Central memory CD8-positive, alpha-beta T cell (primary cell): ENCODE data around the gene KIZ.
A peak's percentile ranks its signal among the peaks of the same experiment; 100 is the strongest.

ENCODE experiments used
- ATAC-seq: fragments of 150-1000 bp; cut with Tn5 transposase; replicated peaks from 2 replicates; pipeline ENCODE4 v1.10.0; 2022; ENCODE audit warnings: mild to moderate bottlenecking, moderate FRiP score, moderate number of reproducible peaks; ENCODE audit not compliant: poor library complexity, severe bottlenecking; ENCODE audit errors: extremely low read depth
- DNase-seq, 2 donors: peaks; one replicate each; pipeline ENCODE4 v3.0.0; 2021; ENCODE audit warnings: low spot score in 2 of 2
- H3K27ac Mint-ChIP-seq: one replicate; pipeline ENCODE4 v1.8.0; 2022; ENCODE audit warnings: low read depth, mild to moderate bottlenecking, moderate library complexity, mixed read lengths
- H3K27me3 Mint-ChIP-seq: one replicate; pipeline ENCODE4 v1.8.0; 2022; ENCODE audit warnings: mixed read lengths
- H3K36me3 Mint-ChIP-seq: one replicate; pipeline ENCODE4 v1.8.0; 2022; ENCODE audit warnings: mild to moderate bottlenecking, moderate library complexity, mixed read lengths; ENCODE audit not compliant: insufficient read depth
- H3K4me1 Mint-ChIP-seq: one replicate; pipeline ENCODE4 v1.8.0; 2022; ENCODE audit warnings: mixed read lengths
- H3K4me3 Mint-ChIP-seq: one replicate; pipeline ENCODE4 v1.8.0; 2022; ENCODE audit warnings: mild to moderate bottlenecking, moderate library complexity, mixed read lengths
- H3K9me3 Mint-ChIP-seq: one replicate; pipeline ENCODE4 v1.8.0; 2022; ENCODE audit warnings: mixed read lengths

The KIZ gene

GRCh38 chr20:21206584-21206983 lies 80.7 kb downstream of the KIZ start:
- Mint-ChIP-seq H3K4me1 (peaks cover 5% of the 10 kb centered on the region), H3K27me3 (no peaks in the 10 kb centered on the region), H3K4me3 (no peak overlapping the region), H3K27ac (no peak overlapping the region), H3K36me3 (peaks cover 5% of the 10 kb centered on the region), H3K9me3 (no peaks in the 10 kb centered on the region)
- no peak for DNase-seq
- no peak for ATAC-seq

- no peak for ATAC-seq
- Mint-ChIP-seq H3K36me3 (peaks cover 5% of the 10 kb centered on the region), H3K27ac (no peak overlapping the region), H3K4me3 (no peak overlapping the region), H3K4me1 (peaks cover 5% of the 10 kb centered on the region), H3K27me3 (no peaks in the 10 kb centered on the region), H3K9me3 (no peaks in the 10 kb centered on the region)
- DNase-seq: no peak
These were observed 83.1 kb downstream of the KIZ start for GRCh38 chr20:21208999-21209398.

- Mint-ChIP-seq H3K4me1 (peaks cover 5% of the 10 kb centered on the region), H3K9me3 (no peaks in the 10 kb centered on the region), H3K27me3 (no peaks in the 10 kb centered on the region), H3K36me3 (peaks cover 5% of the 10 kb centered on the region), H3K27ac (no peak overlapping the region), H3K4me3 (no peak overlapping the region)
- no peak for ATAC-seq
- no peak for DNase-seq
These were observed 83.8 kb downstream of the KIZ start for GRCh38 chr20:21209668-21210067.

- no peaks in the 10 kb centered on the region for H3K9me3 Mint-ChIP-seq
- no peaks in the 10 kb centered on the region for H3K27me3 Mint-ChIP-seq
- peaks cover 5% of the 10 kb centered on the region for H3K36me3 Mint-ChIP-seq
- DNase-seq (no peak), ATAC-seq (no peak)
- H3K27ac Mint-ChIP-seq: peak overlapping the region; percentile 57
- no peaks in the 10 kb centered on the region for H3K4me1 Mint-ChIP-seq
- H3K4me3 Mint-ChIP-seq: no peak overlapping the region
These were observed 87.8 kb downstream of the KIZ start for GRCh38 chr20:21213691-21214090.

GRCh38 chr20:21214431-21214830 lies 88.5 kb downstream of the KIZ start:
- H3K36me3 Mint-ChIP-seq: peaks cover 5% of the 10 kb centered on the region
- H3K4me1 Mint-ChIP-seq: no peaks in the 10 kb centered on the region
- DNase-seq (no peak), ATAC-seq (no peak)
- no peaks in the 10 kb centered on the region for H3K27me3 Mint-ChIP-seq
- H3K4me3 Mint-ChIP-seq: no peak overlapping the region
- peak overlapping the region; percentile 57 for H3K27ac Mint-ChIP-seq
- H3K9me3 Mint-ChIP-seq: no peaks in the 10 kb centered on the region

GRCh38 chr20:21219686-21220085 lies 93.8 kb downstream of the KIZ start:
- no peak overlapping the region for H3K4me3 Mint-ChIP-seq
- no peak for ATAC-seq
- H3K27me3 Mint-ChIP-seq: no peaks in the 10 kb centered on the region
- H3K36me3 Mint-ChIP-seq: peaks cover 8% of the 10 kb centered on the region
- H3K9me3 Mint-ChIP-seq: no peaks in the 10 kb centered on the region
- no peaks in the 10 kb centered on the region for H3K4me1 Mint-ChIP-seq
- H3K27ac Mint-ChIP-seq: peak overlapping the region; percentile 46
- no peak for DNase-seq

- no peak for DNase-seq
- Mint-ChIP-seq H3K27me3 (no peaks in the 10 kb centered on the region), H3K4me1 (no peaks in the 10 kb centered on the region), H3K27ac (no peak overlapping the region), H3K4me3 (no peak overlapping the region), H3K36me3 (peaks cover 10% of the 10 kb centered on the region), H3K9me3 (no peaks in the 10 kb centered on the region)
- no peak for ATAC-seq
These were observed 98.3 kb downstream of the KIZ start for GRCh38 chr20:21224217-21224616.

GRCh38 chr20:21225215-21225947 lies 99.5 kb downstream of the KIZ start:
- Mint-ChIP-seq H3K4me3 (no peak overlapping the region), H3K36me3 (peaks cover 18% of the 10 kb centered on the region), H3K27me3 (no peaks in the 10 kb centered on the region), H3K9me3 (no peaks in the 10 kb centered on the region), H3K4me1 (no peaks in the 10 kb centered on the region), H3K27ac (peak overlapping the region; percentile 13)
- ATAC-seq (no peak), DNase-seq (no peak)

- no peak for DNase-seq
- no peak for ATAC-seq
- H3K27me3 Mint-ChIP-seq: no peaks in the 10 kb centered on the region
- H3K27ac Mint-ChIP-seq: peak overlapping the region; percentile 49
- H3K4me1 Mint-ChIP-seq: no peaks in the 10 kb centered on the region
- H3K9me3 Mint-ChIP-seq: no peaks in the 10 kb centered on the region
- H3K4me3 Mint-ChIP-seq: no peak overlapping the region
- H3K36me3 Mint-ChIP-seq: peaks cover 21% of the 10 kb centered on the region
These were observed 102.6 kb downstream of the KIZ start for GRCh38 chr20:21228511-21228910.

GRCh38 chr20:21229163-21229562 lies 103.3 kb downstream of the KIZ start:
- Mint-ChIP-seq H3K4me1 (no peaks in the 10 kb centered on the region), H3K27me3 (no peaks in the 10 kb centered on the region), H3K4me3 (no peak overlapping the region), H3K9me3 (no peaks in the 10 kb centered on the region), H3K27ac (no peak overlapping the region), H3K36me3 (peaks cover 20% of the 10 kb centered on the region)
- ATAC-seq: no peak
- no peak for DNase-seq

- H3K27ac Mint-ChIP-seq: no peak overlapping the region
- ATAC-seq: no peak
- H3K4me1 Mint-ChIP-seq: no peaks in the 10 kb centered on the region
- H3K36me3 Mint-ChIP-seq: peaks cover 23% of the 10 kb centered on the region
- no peak for DNase-seq
- no peak overlapping the region for H3K4me3 Mint-ChIP-seq
- H3K9me3 Mint-ChIP-seq: no peaks in the 10 kb centered on the region
- H3K27me3 Mint-ChIP-seq: no peaks in the 10 kb centered on the region
These were observed 104.3 kb downstream of the KIZ start for GRCh38 chr20:21230220-21230619.

GRCh38 chr20:21230686-21231085 lies 104.8 kb downstream of the KIZ start:
- Mint-ChIP-seq H3K4me3 (no peak overlapping the region), H3K9me3 (no peaks in the 10 kb centered on the region), H3K4me1 (peaks cover under 1% of the 10 kb centered on the region), H3K36me3 (peaks cover 23% of the 10 kb centered on the region), H3K27ac (no peak overlapping the region), H3K27me3 (no peaks in the 10 kb centered on the region)
- no peak for DNase-seq
- ATAC-seq: no peak

GRCh38 chr20:21232546-21233280 lies 106.8 kb downstream of the KIZ start:
- peak overlapping the region; percentile 71 for H3K27ac Mint-ChIP-seq
- peaks cover 23% of the 10 kb centered on the region for H3K36me3 Mint-ChIP-seq

More at GRCh38 chr20:21232546-21233280, 106.8 kb downstream of the KIZ start:
- Mint-ChIP-seq H3K4me3 (peak overlapping the region; percentile 41), H3K9me3 (no peaks in the 10 kb centered on the region), H3K27me3 (no peaks in the 10 kb centered on the region), H3K4me1 (peaks cover 5% of the 10 kb centered on the region)
- DNase-seq: no peak
- ATAC-seq: no peak
